Tibial nerve (tissue), 4 donors: Measurements from ENCODE around the gene ZNF286A. TPM values are rescaled to one million over a fixed set of nuclear protein-coding genes. Genes with fewer than 3 reads are reported as not detected.
"Not testable (repeated sequence)": the region's sequence is repeated elsewhere in the genome, so short reads cannot be mapped to it uniquely, and the experiment has no call there.

ENCODE experiments used
- DNase-seq, 2 donors: peaks; one replicate each; pipeline ENCODE4 v3.0.0-alpha.2; 2019; ENCODE audit warnings: low spot score in 2 of 2
- H3K27ac ChIP-seq, 4 donors: fragments of 200-600 bp; sonication (generic) in 3 of 4; one replicate each; pipeline ENCODE4 v1.5.1; 2017 to 2019; ENCODE audit warnings: mild to moderate bottlenecking in 1 of 4
- H3K27me3 ChIP-seq, 2 donors: fragments of 200-600 bp; sonication (generic) in 1 of 2; one replicate each; pipeline versions ENCODE4 v1.5.1 to v1.6.0; 2017 to 2019
- H3K36me3 ChIP-seq, 3 donors: fragments of 200-600 bp; sonication (generic); one replicate each; pipeline ENCODE4 v1.5.1; 2018 to 2019
- H3K4me1 ChIP-seq, 4 donors: fragments of 200-600 bp; sonication (generic) in 3 of 4; one replicate each; pipeline ENCODE4 v1.5.1; 2017 to 2019
- H3K4me3 ChIP-seq, 4 donors: fragments of 200-600 bp; sonication (generic) in 3 of 4; one replicate each; pipeline ENCODE4 v1.5.1; 2017 to 2019; ENCODE audit warnings: mild to moderate bottlenecking in 1 of 4, moderate library complexity in 1 of 4
- H3K9me3 ChIP-seq, 4 donors: fragments of 200-600 bp; sonication (generic) in 3 of 4; one replicate each; pipeline ENCODE4 v1.5.1; 2017 to 2019
- EP300 ChIP-seq, 2 donors: sonication (generic); formaldehyde crosslinking; IDR thresholded peaks; one replicate each; pipeline ENCODE4 v1.6.1; 2017; ENCODE audit warnings: antibody characterized with exemption in 2 of 2, mild to moderate bottlenecking in 1 of 2
- POLR2A ChIP-seq, 2 donors: fragments of 450-650 bp; IDR thresholded peaks; one replicate each; pipeline ENCODE4 v1.6.1; 2017; ENCODE audit warnings: antibody characterized with exemption in 2 of 2, mild to moderate bottlenecking in 2 of 2, moderate library complexity in 2 of 2
- WGBS, 2 donors: methylation state at CpG; one replicate each; pipeline ENCODE4 v1.1.5; 2018; 5-methylcytosine and 5-hydroxymethylcytosine counted together
- total RNA-seq, 4 donors: library from RNA; depleted of rRNA; stranded (reverse); fragments of >200 nt; gene quantifications; one replicate each; pipeline ENCODE4 v1.1.0, GENCODE V29; 2016
- TF ChIP-seq, protein P1 (sequence below), 5 experiments: fragments of 200-600 bp in 3 of 5; fragments of 450-650 bp in 2 of 5; sonication (generic) in 3 of 5; IDR thresholded peaks; one replicate each; pipeline ENCODE4 v1.5.1; 2016 to 2019; ENCODE audit warnings: antibody characterized with exemption in 5 of 5, mild to moderate bottlenecking in 3 of 5, moderate library complexity in 2 of 5

ZNF286A gene
- total RNA-seq, 4 donors from 2014 or later = 7.5 to 47.7 (median 24.0) TPM

DNA sequence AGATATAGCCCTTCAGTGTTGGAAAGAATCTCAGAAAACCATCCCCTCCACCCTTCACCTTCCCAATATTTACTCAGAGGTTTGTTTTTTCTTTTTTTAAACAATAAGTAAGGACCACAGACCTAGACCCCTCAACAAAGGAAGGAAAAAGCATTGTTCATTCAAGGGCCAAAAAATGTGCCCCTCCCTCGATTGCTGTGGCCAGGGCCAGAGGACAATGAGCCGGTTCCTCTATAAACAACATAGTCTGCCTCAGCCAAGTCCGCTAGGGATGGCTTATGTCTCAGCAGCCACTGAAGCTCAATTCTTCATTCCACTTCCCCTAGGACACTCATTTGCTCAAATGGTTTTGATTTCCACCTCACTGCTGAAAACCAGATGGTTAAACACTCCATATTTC lies 39.5 kb upstream of the ZNF286A start:
- no peaks in the 10 kb centered on the region for H3K9me3 ChIP-seq
- 55 to 60% methylated on average over 3 of the region's 3 CpGs for WGBS, 2 donors
- no peak overlapping the region for H3K27ac ChIP-seq
- TF ChIP-seq POLR2A (IDR thresholded peaks at IDR 0.05) = no peak
- TF ChIP-seq EP300 (IDR thresholded peaks at IDR 0.05) = no peak
- TF ChIP-seq, protein P1, sequence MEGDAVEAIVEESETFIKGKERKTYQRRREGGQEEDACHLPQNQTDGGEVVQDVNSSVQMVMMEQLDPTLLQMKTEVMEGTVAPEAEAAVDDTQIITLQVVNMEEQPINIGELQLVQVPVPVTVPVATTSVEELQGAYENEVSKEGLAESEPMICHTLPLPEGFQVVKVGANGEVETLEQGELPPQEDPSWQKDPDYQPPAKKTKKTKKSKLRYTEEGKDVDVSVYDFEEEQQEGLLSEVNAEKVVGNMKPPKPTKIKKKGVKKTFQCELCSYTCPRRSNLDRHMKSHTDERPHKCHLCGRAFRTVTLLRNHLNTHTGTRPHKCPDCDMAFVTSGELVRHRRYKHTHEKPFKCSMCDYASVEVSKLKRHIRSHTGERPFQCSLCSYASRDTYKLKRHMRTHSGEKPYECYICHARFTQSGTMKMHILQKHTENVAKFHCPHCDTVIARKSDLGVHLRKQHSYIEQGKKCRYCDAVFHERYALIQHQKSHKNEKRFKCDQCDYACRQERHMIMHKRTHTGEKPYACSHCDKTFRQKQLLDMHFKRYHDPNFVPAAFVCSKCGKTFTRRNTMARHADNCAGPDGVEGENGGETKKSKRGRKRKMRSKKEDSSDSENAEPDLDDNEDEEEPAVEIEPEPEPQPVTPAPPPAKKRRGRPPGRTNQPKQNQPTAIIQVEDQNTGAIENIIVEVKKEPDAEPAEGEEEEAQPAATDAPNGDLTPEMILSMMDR (IDR thresholded peaks at IDR 0.05) = no peak
- peaks cover 0 to 2% (median 0%) of the 10 kb centered on the region in 4 donors for H3K4me1 ChIP-seq
- no peak for DNase-seq
- H3K27me3 ChIP-seq = no peaks in the 10 kb centered on the region
- peaks cover 0 to 15% (median 0%) of the 10 kb centered on the region in 3 donors for H3K36me3 ChIP-seq
- H3K4me3 ChIP-seq = no peak overlapping the region

DNA sequence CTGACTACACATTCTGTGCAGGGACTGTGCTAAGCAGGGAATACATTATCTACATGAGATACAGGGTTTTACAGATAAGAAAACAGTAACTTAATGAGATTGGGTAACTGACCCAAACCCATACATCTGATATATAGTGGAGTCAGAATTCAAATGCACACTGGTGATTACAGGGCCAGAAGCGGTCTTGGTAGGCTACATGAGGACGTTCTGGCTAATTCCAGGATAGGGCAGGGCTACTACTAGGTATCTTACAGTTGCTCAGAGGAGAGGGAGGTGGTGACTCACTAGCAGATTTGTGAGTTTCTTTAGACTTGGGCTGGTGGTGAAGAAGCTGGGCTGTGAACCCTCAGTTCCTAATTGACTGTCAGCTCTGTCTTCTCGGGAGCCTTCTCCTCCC lies 36.9 kb upstream of the ZNF286A start:
- H3K36me3 ChIP-seq = peaks cover 0 to 15% (median 0%) of the 10 kb centered on the region in 3 donors
- no peaks in the 10 kb centered on the region for H3K27me3 ChIP-seq
- no peak overlapping the region for H3K27ac ChIP-seq
- no peak overlapping the region for H3K4me3 ChIP-seq
- 84 to 90% methylated on average over 3 of the region's 3 CpGs for WGBS, 2 donors
- DNase-seq = no peak
- TF ChIP-seq POLR2A (IDR thresholded peaks at IDR 0.05) = no peak
- TF ChIP-seq EP300 (IDR thresholded peaks at IDR 0.05) = no peak
- TF ChIP-seq, protein P1 (IDR thresholded peaks at IDR 0.05) = no peak
- H3K9me3 ChIP-seq = no peaks in the 10 kb centered on the region
- H3K4me1 ChIP-seq = no peaks in the 10 kb centered on the region

DNA sequence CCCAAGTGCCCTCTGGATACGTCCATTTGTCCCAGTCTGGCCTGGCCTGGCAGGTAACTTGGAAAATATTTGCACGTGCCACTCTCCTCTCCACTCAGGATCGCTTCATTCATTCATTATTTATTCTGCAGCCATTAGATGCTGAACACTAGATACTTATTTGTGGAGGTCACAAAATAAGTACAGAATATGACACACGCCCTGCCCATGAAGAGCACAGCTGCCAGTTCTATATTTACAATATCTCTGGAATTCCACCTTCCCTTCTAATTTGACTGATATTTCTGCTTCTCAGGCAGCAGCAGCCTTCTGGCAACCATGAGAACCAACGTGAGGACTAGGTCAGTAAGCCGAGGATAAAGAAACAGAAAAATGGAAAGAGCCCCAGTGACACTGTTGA lies 36.4 kb upstream of the ZNF286A start:
- H3K36me3 ChIP-seq = peaks cover 0 to 15% (median 0%) of the 10 kb centered on the region in 3 donors
- no peak overlapping the region for H3K27ac ChIP-seq
- 90 to 92% methylated on average over 6 of the region's 6 CpGs for WGBS, 2 donors
- no peaks in the 10 kb centered on the region for H3K27me3 ChIP-seq
- H3K4me1 ChIP-seq = no peaks in the 10 kb centered on the region
- TF ChIP-seq, protein P1 (IDR thresholded peaks at IDR 0.05) = no peak
- TF ChIP-seq POLR2A (IDR thresholded peaks at IDR 0.05) (no peak), EP300 (IDR thresholded peaks at IDR 0.05) (no peak)
- H3K4me3 ChIP-seq = no peak overlapping the region
- H3K9me3 ChIP-seq = no peaks in the 10 kb centered on the region
- no peak for DNase-seq

DNA sequence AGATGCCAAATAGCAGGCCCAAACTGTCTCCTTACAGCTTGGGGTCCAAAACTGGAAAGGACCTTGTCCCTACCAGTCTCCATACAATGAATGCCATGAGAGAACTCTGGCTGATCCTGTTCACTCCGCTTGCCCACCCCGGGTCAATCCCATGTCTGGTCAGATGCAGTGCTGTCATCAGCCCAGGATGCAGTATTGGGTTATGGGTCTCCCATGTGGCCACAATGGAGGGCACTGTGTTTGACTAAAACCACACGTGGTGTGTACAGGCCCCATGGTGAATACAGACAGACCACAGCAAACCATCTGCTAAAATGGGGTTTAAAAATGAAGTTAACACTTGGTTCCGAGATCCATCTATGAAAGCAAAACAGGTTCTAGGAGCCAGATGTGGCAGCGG lies 35.9 kb upstream of the ZNF286A start:
- Histone ChIP-seq H3K4me3 (no peak overlapping the region), H3K27ac (no peak overlapping the region), H3K36me3 (peaks cover 0 to 15% (median 0%) of the 10 kb centered on the region in 3 donors), H3K4me1 (no peaks in the 10 kb centered on the region), H3K27me3 (no peaks in the 10 kb centered on the region), H3K9me3 (no peaks in the 10 kb centered on the region)
- DNase-seq = no peak
- 90 to 92% methylated on average over 5 of the region's 5 CpGs for WGBS, 2 donors
- TF ChIP-seq POLR2A (IDR thresholded peaks at IDR 0.05) = no peak
- TF ChIP-seq, protein P1 (IDR thresholded peaks at IDR 0.05) = no peak
- no peak for TF ChIP-seq EP300 (IDR thresholded peaks at IDR 0.05)

DNA sequence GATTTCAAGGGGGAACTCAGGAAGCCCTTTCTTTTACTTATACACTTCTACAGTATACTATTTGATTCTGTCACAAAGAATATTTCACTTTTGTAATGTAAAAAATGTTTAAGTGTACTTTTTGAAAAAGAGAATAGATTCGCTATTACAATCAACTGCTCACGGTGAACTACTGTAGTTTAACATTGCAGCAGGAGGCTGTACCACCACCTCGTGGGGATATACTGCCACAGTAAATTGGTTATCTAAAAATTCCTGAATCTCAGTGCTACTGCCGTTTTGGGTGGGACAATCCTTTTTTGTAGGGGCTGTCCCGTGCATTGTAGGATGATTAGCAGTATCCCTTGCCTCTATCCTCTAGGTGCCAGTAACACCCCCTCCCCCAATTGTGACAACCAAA lies 30.0 kb upstream of the ZNF286A start:
- DNase-seq, H3K27ac ChIP-seq, H3K36me3 ChIP-seq, H3K4me1 ChIP-seq, H3K27me3 ChIP-seq, H3K9me3 ChIP-seq, H3K4me3 ChIP-seq: not testable (repeated sequence)
- 52 to 68% methylated on average over 4 to 5 of the region's 5 CpGs for WGBS, 2 donors

DNA sequence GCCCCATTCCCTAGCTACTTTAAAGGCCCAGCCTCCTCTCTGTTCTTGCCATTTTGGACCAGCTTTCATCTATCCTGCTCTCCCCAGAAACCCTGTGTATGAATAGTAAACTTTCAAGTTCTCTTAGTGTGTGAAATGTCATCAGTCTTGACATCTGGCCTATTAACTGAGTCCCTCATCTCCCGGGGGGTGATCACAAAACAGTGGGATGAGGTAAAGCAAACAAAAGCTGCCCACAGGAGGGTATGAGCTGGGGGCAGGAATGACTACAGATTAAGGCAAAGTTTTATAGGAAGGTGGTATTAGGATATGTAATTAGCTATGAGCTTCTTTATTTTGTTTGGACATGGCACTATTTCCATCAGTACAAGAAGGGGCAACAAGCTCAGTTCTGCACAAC lies 24.9 kb upstream of the ZNF286A start:
- not testable (repeated sequence) for H3K4me3 ChIP-seq, H3K36me3 ChIP-seq, H3K27ac ChIP-seq, DNase-seq, H3K27me3 ChIP-seq, H3K9me3 ChIP-seq, H3K4me1 ChIP-seq
- WGBS, 2 donors = 63 to 75% methylated on average over 1 of the region's 1 CpG

DNA sequence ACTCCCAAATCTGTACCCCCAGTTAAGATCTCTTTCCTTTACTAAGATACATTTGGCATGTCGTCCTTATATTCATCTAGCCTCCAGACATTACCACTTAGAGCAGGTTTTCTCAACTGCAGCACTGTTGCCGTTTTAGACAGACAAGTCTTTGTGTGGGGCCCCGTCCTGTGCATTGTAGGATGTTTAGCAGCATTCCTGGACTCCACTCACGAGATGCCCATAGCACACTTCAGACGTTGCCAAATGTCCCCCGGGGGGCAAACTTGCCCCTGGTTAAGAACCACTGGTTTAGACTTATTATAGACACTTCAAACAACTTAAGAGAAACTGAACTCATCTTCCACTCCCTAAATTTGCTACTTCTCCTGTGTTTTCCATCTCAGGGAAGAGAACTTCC lies 23.6 kb upstream of the ZNF286A start:
- not testable (repeated sequence) for H3K4me3 ChIP-seq, H3K36me3 ChIP-seq, DNase-seq, H3K4me1 ChIP-seq, H3K27ac ChIP-seq, H3K9me3 ChIP-seq, H3K27me3 ChIP-seq
- WGBS, 2 donors = 58 to 64% methylated on average over 6 of the region's 6 CpGs

DNA sequence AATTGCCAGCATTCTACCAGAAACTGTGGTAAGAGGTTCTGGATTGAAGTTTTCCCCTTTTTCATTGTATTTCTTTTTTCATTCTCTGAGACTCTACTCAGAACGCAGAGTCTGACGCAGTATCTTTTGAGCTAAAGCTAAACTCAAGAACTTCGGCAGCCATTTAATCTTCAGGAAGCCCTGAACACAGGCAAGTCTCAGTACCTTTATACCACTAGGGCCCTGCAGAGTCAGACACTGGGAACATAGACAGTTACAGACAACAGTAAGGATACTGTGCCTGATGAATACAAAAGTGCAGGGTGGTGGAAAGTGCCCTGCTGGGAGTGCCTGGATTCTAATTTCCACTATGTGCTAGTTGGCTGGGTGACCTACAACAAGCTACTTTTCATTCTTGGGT lies 16.4 kb upstream of the ZNF286A start:
- WGBS, 2 donors = 85 to 88% methylated on average over 3 of the region's 3 CpGs
- not testable (repeated sequence) for H3K4me3 ChIP-seq, H3K4me1 ChIP-seq, H3K27ac ChIP-seq, H3K27me3 ChIP-seq, H3K36me3 ChIP-seq, DNase-seq, H3K9me3 ChIP-seq
